H9 (cell line): Measurements from ENCODE around the gene PXT1. TPM values are rescaled to one million over a fixed set of nuclear protein-coding genes. Genes with fewer than 3 reads are reported as not detected.

Source experiments
- DNase-seq: peaks from one replicate; pipeline ENCODE4 v3.0.0-alpha.2; 2017
- H2AFZ ChIP-seq: one replicate; pipeline ENCODE4 v1.6.1; 2013; ENCODE audit warnings: mild to moderate bottlenecking, low read length, control low read depth, moderate library complexity
- H2AK5ac ChIP-seq: 2 replicates; pipeline ENCODE4 v1.6.1; 2013; ENCODE audit warnings: low read length, control low read depth, mixed read lengths; ENCODE audit not compliant: insufficient read length
- H2BK120ac ChIP-seq: one replicate; pipeline ENCODE4 v1.6.1; 2013; ENCODE audit warnings: low read depth, mild to moderate bottlenecking, low read length, control low read depth, inconsistent platforms; ENCODE audit not compliant: poor library complexity, severe bottlenecking
- H2BK12ac ChIP-seq: 2 replicates; pipeline ENCODE4 v1.6.1; 2013; ENCODE audit warnings: low read length, control low read depth, mixed read lengths, low read depth; ENCODE audit not compliant: insufficient read length
- H2BK15ac ChIP-seq: 2 replicates; pipeline ENCODE4 v1.6.1; 2013; ENCODE audit warnings: low read depth, low read length, control low read depth
- H2BK20ac ChIP-seq: one replicate; pipeline ENCODE4 v1.6.1; 2013; ENCODE audit warnings: low read depth, mild to moderate bottlenecking, low read length, control low read depth, inconsistent platforms; ENCODE audit not compliant: poor library complexity, severe bottlenecking
- H2BK5ac ChIP-seq: 2 replicates; pipeline ENCODE4 v1.6.1; 2013; ENCODE audit warnings: low read length, control low read depth, mixed read lengths; ENCODE audit not compliant: insufficient read length
- H3K14ac ChIP-seq: 2 replicates; pipeline ENCODE4 v1.6.1; 2013; ENCODE audit warnings: low read length, control low read depth; ENCODE audit not compliant: insufficient read depth
- H3K18ac ChIP-seq: 2 replicates; pipeline ENCODE4 v1.6.1; 2013; ENCODE audit warnings: low read depth, mild to moderate bottlenecking, mixed read lengths, low read length, control low read depth; ENCODE audit not compliant: insufficient read length
- H3K23ac ChIP-seq: 2 replicates; pipeline ENCODE4 v1.6.1; 2013; ENCODE audit warnings: low read length, control low read depth, mixed read lengths, low read depth; ENCODE audit not compliant: insufficient read length
- H3K23me2 ChIP-seq: 2 replicates; pipeline ENCODE4 v1.6.1; 2013; ENCODE audit warnings: low read depth, mild to moderate bottlenecking, mixed read lengths, low read length, control low read depth; ENCODE audit not compliant: insufficient read length, poor library complexity, severe bottlenecking
- H3K27ac ChIP-seq: 2 replicates; pipeline ENCODE4 v1.5.1; 2013; ENCODE audit warnings: low read length, control low read depth, mixed read lengths, low read depth; ENCODE audit not compliant: insufficient read length
- H3K27me3 ChIP-seq: 2 replicates; pipeline ENCODE4 v1.6.1; 2013; ENCODE audit warnings: low read length, control low read depth, inconsistent platforms; ENCODE audit not compliant: insufficient read depth
- H3K4ac ChIP-seq: 2 replicates; pipeline ENCODE4 v1.6.1; 2013; ENCODE audit warnings: low read depth, mild to moderate bottlenecking, control low read depth, inconsistent platforms, low read length, moderate library complexity
- H3K4me1 ChIP-seq: 2 replicates; pipeline ENCODE4 v1.6.1; 2013; ENCODE audit warnings: low read length, control low read depth, inconsistent platforms; ENCODE audit not compliant: insufficient read depth
- H3K4me2 ChIP-seq: 2 replicates; pipeline ENCODE4 v1.6.1; 2013; ENCODE audit warnings: low read length, control low read depth, mixed read lengths; ENCODE audit not compliant: insufficient read length, insufficient read depth
- H3K56ac ChIP-seq: 2 replicates; pipeline ENCODE4 v1.6.1; 2013; ENCODE audit warnings: low read depth, mild to moderate bottlenecking, mixed read lengths, low read length, control low read depth; ENCODE audit not compliant: insufficient read length
- H3K79me1 ChIP-seq: 2 replicates; pipeline ENCODE4 v1.6.1; 2013; ENCODE audit warnings: low read depth, mild to moderate bottlenecking, moderate library complexity, low read length, control low read depth, inconsistent platforms; ENCODE audit not compliant: insufficient read depth, poor library complexity, severe bottlenecking
- H3K79me2 ChIP-seq: 2 replicates; pipeline ENCODE4 v1.6.1; 2013; ENCODE audit warnings: low read length, control low read depth, inconsistent platforms; ENCODE audit not compliant: insufficient read depth
- H3K9ac ChIP-seq: 2 replicates; pipeline ENCODE4 v1.6.1; 2013; ENCODE audit warnings: low read length, control low read depth, mixed read lengths; ENCODE audit not compliant: insufficient read length; ENCODE audit errors: extremely low read depth
- H3K9me3 ChIP-seq: one replicate; pipeline ENCODE4 v1.6.1; 2013; ENCODE audit warnings: low read depth, low read length, inconsistent platforms; ENCODE audit not compliant: control insufficient read depth
- H3T11ph ChIP-seq: one replicate; pipeline ENCODE4 v1.6.1; 2013; ENCODE audit warnings: mild to moderate bottlenecking, low read length, control low read depth, inconsistent platforms
- H4K20me1 ChIP-seq: one replicate; pipeline ENCODE4 v1.6.1; 2013; ENCODE audit not compliant: control insufficient read depth, insufficient read length, insufficient read depth
- H4K5ac ChIP-seq: 2 replicates; pipeline ENCODE4 v1.6.1; 2013; ENCODE audit warnings: low read depth, mild to moderate bottlenecking, mixed read lengths, low read length, control low read depth; ENCODE audit not compliant: insufficient read length
- H4K8ac ChIP-seq: replicated peaks from 2 replicates; pipeline ENCODE4 v1.6.1; 2013; ENCODE audit warnings: low read length, control low read depth, mixed read lengths, low read depth; ENCODE audit not compliant: insufficient read length
- H4K91ac ChIP-seq: 2 replicates; pipeline ENCODE4 v1.6.1; 2013; ENCODE audit warnings: low read depth, mild to moderate bottlenecking, moderate library complexity, mixed read lengths, low read length, control low read depth; ENCODE audit not compliant: insufficient read length
- H3K27ac Mint-ChIP-seq, 3 experiments: 2 replicates in 2 of 3; 3 replicates in 1 of 3; pipeline ENCODE4 v1.8.0; 2020 to 2021; ENCODE audit warnings: mixed read lengths in 3 of 3, mild to moderate bottlenecking in 1 of 3, moderate library complexity in 1 of 3
- H3K27me3 Mint-ChIP-seq: 2 replicates; pipeline ENCODE4 v1.8.0; 2021; ENCODE audit warnings: low read depth, mild to moderate bottlenecking, moderate library complexity, mixed read lengths
- H3K36me3 Mint-ChIP-seq, 3 experiments: 2 replicates in 2 of 3; 3 replicates in 1 of 3; pipeline ENCODE4 v1.8.0; 2020 to 2021; ENCODE audit warnings: low read depth in 3 of 3, mixed read lengths in 3 of 3; ENCODE audit not compliant: insufficient read depth in 1 of 3
- H3K4me1 Mint-ChIP-seq, 2 experiments: 2 replicates each; pipeline ENCODE4 v1.8.0; 2020; ENCODE audit warnings: mixed read lengths in 2 of 2
- H3K4me3 Mint-ChIP-seq, 2 experiments: 2 replicates in 1 of 2; 3 replicates in 1 of 2; pipeline ENCODE4 v1.8.0; 2020 to 2021; ENCODE audit warnings: mild to moderate bottlenecking in 2 of 2, mixed read lengths in 2 of 2, moderate library complexity in 1 of 2
- H3K9me3 Mint-ChIP-seq, 2 experiments: 2 replicates in 1 of 2; 3 replicates in 1 of 2; pipeline ENCODE4 v1.8.0; 2020; ENCODE audit warnings: mild to moderate bottlenecking in 2 of 2, mixed read lengths in 2 of 2, moderate library complexity in 1 of 2
- CTCF ChIP-seq: fragments of 200-600 bp; sonication (generic); conservative IDR thresholded peaks from 3 replicates; pipeline ENCODE4 v1.8.0; 2021; ENCODE audit warnings: antibody characterized with exemption, mild to moderate bottlenecking
- WGBS: extraction: QIAGEN DNeasy Blood & Tissue Kit; methylation state at CpG from one replicate; pipeline ENCODE4 v1.1.7; 2013; ENCODE audit warnings: missing lambda C conversion rate, low lambda C conversion rate, mixed read lengths; ENCODE audit not compliant: insufficient read length; ENCODE audit errors: extremely low coverage; 5-methylcytosine and 5-hydroxymethylcytosine counted together
- total RNA-seq: library from RNA; stranded (reverse); gene quantifications from 2 replicates; pipeline ENCODE4 v1.2.1, GENCODE V29; 2021

The PXT1 gene
- total RNA-seq, 1 experiment from 2014 or later, result not detected

GRCh38 chr6:36469946-36470345 is 27.3 kb upstream of the PXT1 start:
- no peaks in the 10 kb centered on the region for H3K9me3 ChIP-seq
- Mint-ChIP-seq H3K4me3 (no peak overlapping the region), H3K4me1 (peaks cover 0 to 3% of the 10 kb centered on the region in 2 experiments; a peak in 1 of 4 replicates), H3K27me3 (no peaks in the 10 kb centered on the region), H3K36me3 (peaks cover 5 to 18% (median 17%) of the 10 kb centered on the region in 3 experiments; a peak in 6 of 7 replicates), H3K27ac (no peak overlapping the region; a peak in 1 of 7 replicates), H3K9me3 (no peaks in the 10 kb centered on the region)
- H3T11ph ChIP-seq, result no peak overlapping the region
- H4K8ac ChIP-seq, result no peak overlapping the region
- H2BK15ac ChIP-seq, result no peak overlapping the region
- H3K4me2 ChIP-seq, result no peak overlapping the region
- H3K14ac ChIP-seq, result no peak overlapping the region
- no peaks in the 10 kb centered on the region for H3K27me3 ChIP-seq
- no peak overlapping the region for H2AK5ac ChIP-seq
- no peak overlapping the region for H3K56ac ChIP-seq
- H2BK120ac ChIP-seq, result no peak overlapping the region
- H4K91ac ChIP-seq, result no peak overlapping the region
- H3K79me1 ChIP-seq, result peaks cover 4% of the 10 kb centered on the region
- H3K79me2 ChIP-seq, result peaks cover 8% of the 10 kb centered on the region; the same call in 1 of the 2 replicates
- H4K5ac ChIP-seq, result no peak overlapping the region
- H2AFZ ChIP-seq, result no peak overlapping the region
- no peak for TF ChIP-seq CTCF
- H3K4ac ChIP-seq, result no peak overlapping the region
- H2BK12ac ChIP-seq, result no peak overlapping the region
- no peaks in the 10 kb centered on the region for H3K4me1 ChIP-seq
- no peak overlapping the region for H2BK5ac ChIP-seq
- no peak overlapping the region for H3K18ac ChIP-seq
- no peaks in the 10 kb centered on the region for H4K20me1 ChIP-seq
- WGBS, result no CpG with 5 or more reads among the region's 3 CpGs
- DNase-seq, result no peak
- no peaks in the 10 kb centered on the region for H3K23me2 ChIP-seq
- H3K27ac ChIP-seq, result no peak overlapping the region
- no peak overlapping the region for H3K23ac ChIP-seq
- H2BK20ac ChIP-seq, result no peak overlapping the region
- no peak overlapping the region for H3K9ac ChIP-seq
